ENCODE results near the gene TRIM27.
A peak's percentile ranks its signal among the peaks of the same experiment; 100 is the strongest.
"Not testable (repeated sequence)": the region's sequence is repeated elsewhere in the genome, so short reads cannot be mapped to it uniquely, and the experiment has no call there.

The TRIM27 gene

DNA sequence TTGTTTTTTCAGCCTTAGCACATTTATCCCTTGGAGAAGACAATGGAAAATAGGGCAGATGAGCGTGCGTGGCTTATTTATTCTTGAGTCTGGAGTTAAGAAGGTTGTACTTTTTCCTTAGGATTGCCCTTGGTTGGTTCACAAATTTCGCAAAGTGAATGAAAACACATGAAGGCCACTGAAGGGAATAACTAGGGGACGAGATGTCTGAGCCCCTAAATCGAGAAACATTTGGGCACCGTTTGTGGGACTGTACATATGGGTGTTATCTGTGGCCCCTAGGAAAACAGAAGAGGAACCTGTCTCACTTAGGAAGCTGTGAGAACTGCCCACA lies 19.4 kb upstream of the TRIM27 start:
- no peak for DNase-seq (ENCODE audit: low read depth, low spot score)

DNA sequence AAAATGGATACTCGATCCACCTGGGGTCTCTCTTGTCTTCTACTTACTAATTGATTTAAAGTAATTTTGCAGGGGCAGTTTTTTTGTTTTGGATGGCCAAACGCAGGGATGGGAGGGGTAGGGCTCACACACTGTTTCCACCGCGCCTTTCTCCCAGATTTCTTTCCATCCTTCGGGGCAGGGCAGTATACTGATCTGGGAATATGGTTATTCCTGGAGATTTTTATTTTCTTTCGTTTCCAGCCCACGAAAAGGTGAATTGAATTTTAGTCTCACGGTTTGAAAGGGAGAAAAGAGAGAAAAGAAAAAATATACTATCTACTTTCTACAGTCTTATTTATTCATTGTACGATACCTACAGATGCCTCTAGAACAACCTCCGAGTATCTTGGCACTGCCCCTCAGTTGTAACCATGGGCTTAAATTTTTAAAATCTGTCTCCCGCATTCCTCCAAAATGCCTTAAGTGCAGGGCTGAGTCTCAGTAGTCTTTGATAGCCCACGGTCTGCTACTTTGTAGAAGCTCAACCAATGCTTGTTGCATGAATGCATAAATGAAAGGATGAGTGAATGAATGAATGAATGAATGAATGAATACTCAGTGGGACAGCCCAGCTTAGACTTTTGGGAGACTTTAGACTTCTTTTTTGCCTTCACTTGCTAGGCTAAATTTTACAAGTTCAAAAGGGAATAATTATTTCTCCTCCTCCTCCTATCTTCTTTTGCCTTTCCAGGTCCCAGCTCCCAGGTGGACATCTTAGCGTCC lies 18.1 kb upstream of the TRIM27 start:
- DNase-seq (ENCODE audit: low read depth, low spot score), result no peak

DNA sequence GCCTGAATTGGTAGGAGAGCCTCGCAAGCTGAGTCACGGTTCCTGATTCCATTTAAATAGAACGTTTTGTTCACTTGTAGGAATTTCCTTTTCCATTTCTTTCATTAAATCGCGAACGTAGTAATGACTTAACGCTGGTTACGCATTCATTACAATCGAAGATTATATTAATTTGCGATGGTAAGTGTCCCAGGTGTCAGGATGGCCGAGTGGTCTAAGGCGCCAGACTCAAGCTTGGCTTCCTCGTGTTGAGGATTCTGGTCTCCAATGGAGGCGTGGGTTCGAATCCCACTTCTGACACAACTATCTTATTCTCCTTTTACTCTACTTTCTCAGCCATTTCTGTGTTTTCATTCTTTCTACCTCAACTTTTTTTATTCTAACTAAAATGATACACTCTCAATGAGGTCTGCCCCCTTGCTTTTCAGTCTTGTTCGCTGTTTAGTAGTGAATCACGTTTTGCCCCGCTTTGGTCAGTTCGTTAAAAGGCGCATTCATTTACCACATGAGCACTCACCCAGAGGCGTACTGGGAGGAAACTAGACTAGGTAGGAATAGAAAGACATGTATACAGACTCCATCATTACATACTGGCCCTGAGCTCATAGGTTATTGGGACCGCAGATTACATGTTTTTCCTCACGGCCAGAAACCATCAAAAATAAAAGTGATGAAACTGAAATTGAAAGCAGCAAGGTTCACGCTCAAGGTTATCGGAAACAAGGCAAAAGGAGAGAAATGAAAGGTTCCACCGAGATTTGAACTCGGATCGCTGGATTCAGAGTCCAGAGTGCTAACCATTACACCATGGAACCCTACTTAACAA lies 17.3 kb upstream of the TRIM27 start:
- DNase-seq (ENCODE audit: low read depth, low spot score), result peak; percentile 90

DNA sequence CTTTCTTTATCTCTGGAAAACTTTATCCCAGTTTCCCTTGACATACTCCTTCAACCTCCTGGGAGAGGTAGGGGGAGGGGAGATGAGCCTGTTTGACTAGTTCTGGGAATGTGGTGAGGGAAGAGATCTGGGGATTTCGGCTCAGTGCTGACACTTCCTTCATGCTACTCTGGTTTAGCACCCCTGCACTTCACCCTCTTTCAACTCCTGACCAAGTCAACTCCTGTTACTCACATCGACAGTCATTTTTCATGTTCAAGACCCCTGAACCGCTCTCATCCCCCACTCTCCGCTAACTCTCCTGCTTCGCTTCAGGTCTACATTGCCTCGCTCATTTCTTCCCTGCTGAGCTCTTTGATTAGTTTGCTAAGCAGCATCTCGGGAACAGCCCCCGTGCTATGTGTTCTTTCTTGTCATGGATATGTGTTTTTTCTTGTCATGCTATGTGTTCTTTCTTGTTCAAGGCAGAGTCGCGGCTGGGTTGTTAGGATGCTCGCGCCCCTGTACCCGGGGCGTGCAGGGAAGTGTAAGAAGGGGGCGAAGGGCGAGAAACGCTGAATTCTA lies 16.6 kb upstream of the TRIM27 start:
- no peak for DNase-seq (ENCODE audit: low read depth, low spot score)

DNA sequence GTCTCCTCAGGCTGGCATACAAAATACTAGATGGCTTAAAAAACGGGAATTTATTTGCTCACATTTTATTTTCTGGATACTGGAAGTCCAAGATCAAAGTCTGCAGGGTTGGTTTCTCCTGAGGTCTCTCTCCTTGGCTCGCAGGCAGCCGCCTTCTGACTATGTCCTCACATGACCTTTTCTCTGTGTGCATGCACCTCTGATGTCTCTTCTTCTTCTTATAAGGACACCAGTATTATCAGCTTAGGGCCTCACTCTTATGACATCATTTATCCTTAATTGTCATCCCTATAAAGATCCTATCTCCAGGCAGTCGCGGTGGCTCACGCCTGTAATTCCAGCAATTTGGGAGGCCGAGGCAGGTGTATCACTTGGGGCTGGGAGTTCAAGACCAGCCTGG lies 9.3 kb upstream of the TRIM27 start:
- no peak for DNase-seq (ENCODE audit: low read depth, low spot score)

DNA sequence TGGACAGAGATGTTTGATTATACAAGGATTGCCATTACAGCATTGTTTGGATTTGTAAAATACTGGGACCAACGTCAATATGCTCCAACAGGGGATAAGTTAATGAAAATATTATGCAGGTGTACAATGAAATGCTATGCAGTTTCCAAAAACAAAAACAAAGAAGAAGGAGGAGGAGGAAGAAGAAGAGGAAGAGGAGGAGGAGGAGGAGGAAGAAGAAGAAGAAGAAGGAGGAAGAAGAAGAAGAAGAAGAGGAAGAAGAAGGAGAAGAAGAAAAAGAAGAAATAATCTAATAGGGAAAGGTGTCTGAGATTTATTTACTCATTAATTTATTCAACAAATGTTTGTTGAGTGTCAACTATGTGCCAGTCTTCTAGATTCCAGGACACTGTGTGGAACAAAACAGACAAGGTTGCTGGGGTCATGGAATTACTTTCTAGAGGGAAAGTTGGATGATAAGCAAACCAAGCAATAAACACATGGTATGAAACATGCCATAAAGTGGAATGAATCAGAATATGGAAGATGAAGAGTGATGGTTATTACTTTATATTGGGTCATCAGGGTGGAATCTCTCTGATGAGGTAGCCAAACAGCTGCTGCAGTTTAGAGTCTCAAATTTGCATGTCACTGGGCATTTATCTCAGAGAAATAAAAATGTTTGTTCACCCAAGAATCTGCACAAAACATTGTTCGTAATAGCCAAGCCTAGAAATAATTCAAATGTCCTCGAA lies 6.3 kb upstream of the TRIM27 start:
- no peak for DNase-seq (ENCODE audit: low read depth, low spot score)

DNA sequence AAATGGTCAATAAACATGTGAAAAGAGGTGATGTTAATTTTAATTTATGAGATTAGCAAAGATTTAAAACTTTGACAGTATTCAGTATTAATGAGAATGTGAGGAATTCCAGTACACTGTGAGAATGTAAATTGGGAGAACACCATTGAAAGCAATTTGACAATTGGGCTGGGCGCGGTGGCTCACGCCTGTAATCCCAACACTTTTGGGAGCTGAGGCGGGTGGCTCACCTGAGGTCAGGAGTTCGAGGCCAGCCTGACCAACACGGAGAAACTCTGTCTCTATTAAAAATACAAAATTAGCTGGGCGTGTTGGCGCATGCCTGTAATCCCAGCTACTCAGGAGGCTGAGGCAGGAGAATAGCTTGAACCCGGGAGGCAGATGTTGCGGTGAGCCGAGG lies 5.6 kb upstream of the TRIM27 start:
- DNase-seq (ENCODE audit: low read depth, low spot score), result not testable (repeated sequence)

DNA sequence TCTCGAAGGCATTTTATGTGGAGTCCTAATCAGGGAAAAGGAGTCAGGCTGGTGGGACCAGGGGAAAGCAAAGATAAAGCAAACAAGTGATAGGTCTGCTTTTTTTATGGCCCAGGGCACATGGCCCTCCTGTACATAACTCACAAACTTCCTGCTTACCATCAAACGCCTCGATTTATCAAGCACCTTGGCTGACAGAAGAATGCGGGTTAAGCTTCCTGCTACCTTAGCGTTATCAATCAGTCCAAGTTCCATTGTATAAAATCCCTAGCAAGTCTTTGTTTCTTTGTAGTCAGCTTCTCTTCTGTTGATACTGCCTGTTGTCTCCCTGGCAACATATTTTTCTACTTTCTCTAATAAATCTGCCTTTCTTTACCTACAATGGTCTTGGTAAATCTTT lies 4.1 kb upstream of the TRIM27 start:
- no peak for DNase-seq (ENCODE audit: low read depth, low spot score)

DNA sequence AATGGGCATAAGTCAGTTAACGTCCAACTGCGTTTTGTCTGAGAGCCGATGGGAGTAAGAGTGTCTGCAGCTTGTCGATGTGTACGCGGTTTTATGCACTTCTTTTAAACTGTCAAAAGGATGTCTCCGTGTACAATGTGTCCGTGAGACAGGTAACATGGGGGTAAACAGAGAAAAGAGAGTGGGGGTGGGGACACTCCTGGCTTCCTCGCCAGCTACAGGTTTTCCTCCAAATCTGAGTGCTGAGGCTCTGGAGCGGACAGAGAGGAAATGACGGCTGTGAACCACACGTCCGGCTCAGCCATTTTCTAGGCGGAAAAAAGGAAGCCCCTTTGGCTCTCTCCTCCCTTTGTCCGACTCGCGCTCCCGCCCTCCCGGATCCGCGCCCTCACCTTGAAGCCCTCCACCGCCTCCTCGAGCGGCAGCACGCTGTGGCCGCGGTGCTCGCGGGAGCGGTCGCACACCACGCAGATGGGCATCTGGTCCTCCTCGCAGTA lies 916 bp downstream of the TRIM27 start:
- no peak for DNase-seq (ENCODE audit: low read depth, low spot score)

DNA sequence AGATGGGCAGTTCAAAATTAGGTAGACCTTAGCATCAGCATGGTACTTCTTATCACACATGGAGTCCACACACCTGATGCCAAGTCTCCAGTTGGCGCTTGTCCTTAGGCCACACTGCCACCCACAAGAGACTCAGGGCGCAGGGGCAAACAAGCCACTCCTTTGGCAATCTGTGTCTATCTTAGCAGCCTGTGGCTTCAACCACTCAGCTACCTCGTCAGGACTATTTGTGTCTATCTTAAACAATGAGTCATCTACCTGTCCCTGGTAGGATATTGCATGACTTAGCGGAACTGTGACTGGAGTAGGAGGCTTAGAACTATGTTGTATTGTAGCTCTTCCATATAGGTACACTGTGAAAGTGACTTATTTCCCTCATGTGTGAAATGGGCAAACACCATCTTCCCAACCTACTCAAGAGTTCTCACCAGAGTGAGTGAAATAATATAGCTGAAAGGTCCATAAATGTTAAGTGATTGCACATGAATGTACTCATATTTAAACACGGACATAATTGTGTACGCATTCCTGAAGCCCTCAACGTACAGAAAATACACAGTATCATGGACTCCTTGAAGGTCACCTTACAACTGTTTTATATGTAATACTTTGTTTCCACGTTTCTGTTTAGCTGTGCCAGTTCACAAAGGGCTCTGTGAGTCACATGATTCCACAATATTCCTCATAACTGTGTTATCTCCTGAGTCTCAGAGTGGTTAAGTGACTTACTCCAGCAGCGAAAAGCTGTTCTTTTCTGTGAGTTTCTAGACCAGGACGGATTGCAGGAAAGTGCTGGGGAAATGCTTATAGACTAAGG lies 1.6 kb downstream of the TRIM27 start:
- DNase-seq (ENCODE audit: low read depth, low spot score), result peak; percentile 51

DNA sequence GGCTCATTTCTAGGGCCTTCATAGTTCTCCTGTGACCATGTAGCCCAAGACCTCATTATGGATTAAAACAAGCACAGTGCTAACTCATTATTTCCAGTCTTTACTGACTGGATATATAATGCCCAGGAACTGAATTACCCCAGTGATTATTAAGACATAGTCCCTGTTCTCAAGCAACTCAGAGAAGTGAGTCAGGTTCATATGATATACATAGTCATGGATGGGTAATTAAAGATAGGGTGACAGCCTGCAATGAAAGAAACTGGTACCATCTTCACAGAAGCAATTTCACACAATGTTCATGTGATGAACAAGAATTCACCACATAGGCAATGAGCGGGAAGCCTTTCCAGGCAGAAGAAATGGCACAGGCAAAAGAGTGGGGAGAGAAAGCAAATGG lies 3.5 kb downstream of the TRIM27 start:
- no peak for DNase-seq (ENCODE audit: low read depth, low spot score)

DNA sequence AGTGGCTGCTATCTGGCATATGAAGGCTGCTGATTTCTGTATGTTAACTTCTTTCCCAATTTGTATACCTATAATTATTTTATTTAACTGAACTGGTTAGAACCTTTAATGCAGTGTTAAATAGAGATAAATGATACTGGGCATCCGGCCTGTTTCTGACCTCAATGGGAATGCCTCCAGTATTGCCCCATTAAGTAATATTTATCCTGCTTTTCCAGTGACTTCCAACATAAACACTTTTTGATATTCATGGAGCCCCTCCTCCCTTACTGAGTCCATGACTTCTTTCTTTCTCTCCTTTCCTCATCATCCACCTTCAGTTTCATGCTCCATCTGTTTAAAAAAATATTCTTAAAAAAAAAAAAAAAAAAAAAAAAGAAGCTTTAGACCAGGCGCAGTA lies 8.8 kb downstream of the TRIM27 start:
- peak; percentile 53 for DNase-seq (ENCODE audit: low read depth, low spot score)

DNA sequence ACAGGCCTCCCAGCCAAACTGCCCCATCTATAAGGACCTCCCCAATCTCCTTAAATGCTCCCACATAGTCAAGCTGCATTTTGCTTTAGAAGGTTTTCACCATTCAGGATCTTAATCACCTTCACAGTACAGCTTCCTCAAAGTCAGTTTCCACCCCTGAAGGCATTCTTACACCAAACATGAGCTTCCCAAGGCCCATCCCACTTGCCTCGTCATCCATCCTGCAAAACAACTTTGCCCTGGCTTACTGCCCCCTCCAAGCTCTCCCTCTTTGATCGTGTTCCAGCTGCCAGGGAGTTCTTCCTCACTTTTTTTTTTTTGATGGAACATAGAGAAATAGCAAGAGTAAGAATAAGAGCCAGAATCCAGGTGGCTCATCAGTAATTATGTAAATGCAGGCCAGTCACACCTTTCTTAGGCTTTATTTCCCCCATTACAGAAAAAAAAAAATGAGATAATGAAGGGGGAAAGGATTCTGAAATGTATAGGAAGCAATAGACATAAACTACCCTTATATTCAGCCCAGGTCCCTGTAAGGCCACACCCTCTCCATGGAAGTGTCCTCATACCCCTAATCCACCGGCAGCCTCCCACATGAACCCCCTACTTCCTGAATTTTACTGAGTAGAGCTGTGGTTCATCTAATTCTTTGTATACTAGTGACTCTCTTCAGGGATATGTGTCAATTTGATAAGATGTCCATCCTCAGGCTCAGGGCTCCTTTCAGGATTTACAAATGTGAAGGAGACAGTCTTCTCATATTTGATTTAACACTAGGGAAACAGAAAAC lies 12.7 kb downstream of the TRIM27 start:
- no peak for DNase-seq (ENCODE audit: low read depth, low spot score)

DNA sequence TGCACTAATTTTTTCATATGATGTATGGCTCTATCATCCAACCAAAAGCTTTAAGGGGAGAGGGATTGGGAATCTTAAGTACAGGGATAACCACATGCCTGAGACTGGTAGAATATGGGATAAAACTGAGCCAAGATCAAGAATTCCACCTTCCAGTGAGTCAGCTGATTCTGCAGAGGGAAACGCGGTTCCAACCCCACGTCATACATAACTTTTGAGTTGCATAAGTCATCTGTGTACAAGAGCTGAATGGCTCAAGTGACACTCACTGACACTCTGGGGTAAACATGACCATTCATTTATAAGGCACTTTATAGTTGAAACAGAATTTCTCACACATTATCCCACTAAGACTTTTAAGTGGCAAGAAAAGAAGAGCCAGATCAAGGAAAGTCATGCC lies 16.4 kb downstream of the TRIM27 start:
- DNase-seq (ENCODE audit: low read depth, low spot score), result peak; percentile 93

DNA sequence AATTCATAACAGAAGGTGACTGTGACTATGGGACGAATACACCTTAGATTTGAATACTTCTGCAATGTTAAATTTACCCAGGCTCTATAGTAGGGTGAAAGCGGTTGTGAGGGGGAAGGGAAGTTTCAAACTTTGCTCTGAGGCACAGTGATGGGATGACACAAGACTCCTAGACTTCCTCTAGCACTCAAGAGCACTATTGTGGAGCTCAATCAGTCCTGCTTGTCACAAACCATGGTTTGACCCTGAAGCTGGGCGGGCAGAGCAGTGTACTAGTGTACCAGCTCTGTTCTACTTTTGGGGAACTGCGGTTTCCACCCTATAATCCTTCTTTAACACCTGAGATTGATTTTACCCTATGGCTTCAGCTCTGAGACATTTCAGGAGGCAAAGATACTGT lies 17.1 kb downstream of the TRIM27 start:
- DNase-seq (ENCODE audit: low read depth, low spot score), result no peak

DNA sequence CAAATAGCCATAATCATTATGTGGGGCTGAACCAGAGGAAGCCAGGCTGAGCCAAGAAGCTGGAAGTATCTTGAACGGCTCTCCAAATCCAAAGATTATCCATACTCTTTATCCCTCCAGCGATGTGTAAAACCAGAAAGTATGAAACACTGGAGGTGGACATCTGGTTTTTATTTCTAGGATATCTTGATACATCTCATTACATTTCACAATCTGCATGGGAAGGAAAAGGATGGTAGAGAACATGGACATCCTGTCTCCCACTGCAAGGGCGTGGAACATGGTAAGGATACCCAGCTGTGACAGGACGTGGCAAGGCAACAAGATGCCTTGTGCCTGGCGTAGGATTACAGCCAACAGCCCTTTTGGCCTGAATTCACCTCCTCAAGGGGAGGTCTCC lies 20.1 kb downstream of the TRIM27 start:
- DNase-seq (ENCODE audit: low read depth, low spot score), result no peak

DNA sequence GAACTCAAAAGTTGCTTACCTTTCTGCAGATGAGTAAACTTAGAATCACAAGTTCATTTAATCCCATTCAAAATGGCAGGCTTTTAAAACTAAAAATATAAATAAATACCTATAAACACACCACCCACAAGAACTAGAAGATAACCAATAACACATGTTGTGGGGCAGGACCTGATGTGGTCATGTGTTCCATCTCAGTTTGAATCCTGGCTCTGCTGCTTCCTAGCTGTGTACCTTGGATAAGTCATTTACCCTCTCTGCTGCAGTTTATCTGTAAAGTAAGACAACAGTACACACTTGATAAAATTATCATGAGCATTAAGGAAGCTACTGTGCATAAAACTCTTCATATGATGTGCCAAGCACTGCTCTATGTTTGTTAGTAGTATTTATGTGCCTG lies 22.0 kb downstream of the TRIM27 start:
- DNase-seq (ENCODE audit: low read depth, low spot score), result no peak

DNA sequence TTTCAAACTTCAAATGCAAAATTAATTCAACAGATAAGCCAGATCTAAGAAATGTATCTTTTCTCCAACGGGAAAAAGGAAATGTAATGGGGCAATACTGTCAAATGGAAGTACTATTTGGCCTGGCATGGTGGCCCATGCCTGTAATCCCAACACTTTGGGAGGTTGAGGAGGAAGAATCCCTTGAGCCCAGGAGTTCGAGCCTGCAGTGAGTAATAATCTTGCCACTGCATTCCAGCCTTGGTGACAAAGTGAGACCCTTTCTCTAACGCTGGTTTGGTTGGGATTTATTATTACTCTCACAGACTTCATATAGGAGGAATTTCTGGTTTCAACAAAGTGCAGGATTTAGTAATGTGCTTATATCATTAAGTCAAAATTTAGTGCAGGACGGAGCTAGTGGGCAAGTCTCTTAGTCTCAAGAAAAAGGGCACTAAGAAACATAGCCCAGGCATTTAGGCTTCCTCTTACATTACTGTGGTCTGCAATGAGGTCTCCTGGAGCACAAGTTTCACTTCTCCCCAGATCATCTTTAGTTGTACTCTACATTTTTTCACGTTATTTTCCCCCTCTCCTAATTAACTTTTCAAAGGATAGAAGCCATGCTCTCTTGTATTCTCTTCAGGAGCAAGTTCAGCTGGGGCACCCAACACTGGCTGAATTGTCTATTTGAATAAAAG lies 23.1 kb downstream of the TRIM27 start:
- DNase-seq (ENCODE audit: low read depth, low spot score), result no peak

DNA sequence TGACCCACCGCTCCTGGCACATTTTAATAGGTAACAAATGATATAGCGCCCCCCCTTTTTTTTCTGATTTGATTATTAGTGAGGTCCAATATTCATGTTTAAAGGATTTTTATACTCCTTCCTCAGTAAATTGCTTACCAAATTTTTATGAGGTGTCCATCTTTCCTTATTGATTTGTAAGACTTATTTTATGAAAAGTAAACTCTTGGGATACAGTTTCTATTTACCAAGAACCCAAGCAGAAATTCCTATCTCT lies 25.1 kb downstream of the TRIM27 start:
- no peak for DNase-seq (ENCODE audit: low read depth, low spot score)

DNA sequence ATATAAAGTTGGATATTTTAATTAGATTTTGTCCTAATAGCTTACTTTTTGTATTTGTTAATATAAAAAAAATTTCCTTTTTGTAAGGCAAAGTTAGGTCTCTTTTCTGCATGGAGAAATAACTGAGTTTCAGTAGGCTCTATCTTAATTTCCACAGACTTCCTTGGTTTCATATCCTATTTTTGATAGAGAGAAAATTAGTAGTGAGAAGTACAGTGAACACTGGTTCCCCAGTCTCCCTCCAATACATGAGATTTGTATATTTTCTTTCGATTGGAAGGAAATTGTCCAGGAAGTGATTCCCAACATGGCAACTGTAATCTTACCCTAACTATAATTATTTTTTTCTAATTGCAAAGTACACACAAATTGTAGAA lies 26.4 kb downstream of the TRIM27 start:
- no peak for DNase-seq (ENCODE audit: low read depth, low spot score)

Data from astrocyte of the hippocampus (primary cell).